Measurements from ENCODE around the gene MBP. TPM values are rescaled to one million over a fixed set of nuclear protein-coding genes. Genes with fewer than 3 reads are reported as not detected.

The MBP gene
- total and polyA plus RNA-seq, 2 donors (not counting 1 experiment from before 2014, with no cell fraction given): 2.3 to 3.6 TPM

GRCh38 chr18:77100751-77101355, 31.7 kb downstream of the MBP start:
- Histone ChIP-seq H2AFZ (ENCODE audit: low read length) (peak overlapping the region; percentile 4), H3K4me1 (ENCODE audit: control insufficient read depth, extremely low read depth, insufficient read depth, low read length) (peaks cover 39% of the 10 kb centered on the region), H3K79me2 (ENCODE audit: control insufficient read depth, insufficient read depth, low read length) (no peaks in the 10 kb centered on the region), H3K27me3 (ENCODE audit: control insufficient read depth, insufficient read depth, low read length) (no peaks in the 10 kb centered on the region), H3K9me3 (ENCODE audit: control insufficient read depth, insufficient read depth, low read depth, low read length) (no peaks in the 10 kb centered on the region), H4K20me1 (ENCODE audit: control insufficient read depth, extremely low read depth, insufficient read depth, low read length) (no peaks in the 10 kb centered on the region), H3K27ac (ENCODE audit: insufficient read depth, low read length) (peak overlapping the region; percentile 92), H3K4me2 (ENCODE audit: extremely low read depth, insufficient read depth, low read length) (peak overlapping the region; percentile 81), H3K4me3 (replicated peaks in 1 of 4; ENCODE audit: control extremely low read depth in 1 of 4, insufficient read depth in 1 of 4, low read depth in 3 of 4, low read length in 4 of 4) (peak overlapping the region in 2 of 4 experiments; percentile 6 to 8), H3K36me3 (ENCODE audit: control insufficient read depth, insufficient read depth, low read length) (no peaks in the 10 kb centered on the region), H3K9ac (ENCODE audit: insufficient read depth, low read length) (peak overlapping the region; percentile 51)
- TF ChIP-seq CTCF (conservative IDR thresholded peaks at IDR 0.05 in 1 of 2, IDR thresholded peaks at IDR 0.05 in 1 of 2; ENCODE audit: low read depth in 1 of 2, low read length in 2 of 2): no peak
- no peak for TF ChIP-seq EZH2 (IDR thresholded peaks at IDR 0.05; ENCODE audit: low read length, missing control alignments)
- DNase-seq (ENCODE audit: low read depth in 2 of 2): peak in 1 of 2 donors; percentile 31

- Histone ChIP-seq H3K4me3 (replicated peaks in 1 of 4; ENCODE audit: control extremely low read depth in 1 of 4, insufficient read depth in 1 of 4, low read depth in 3 of 4, low read length in 4 of 4) (no peak overlapping the region), H4K20me1 (ENCODE audit: control insufficient read depth, extremely low read depth, insufficient read depth, low read length) (no peaks in the 10 kb centered on the region), H3K9ac (ENCODE audit: insufficient read depth, low read length) (no peak overlapping the region), H2AFZ (ENCODE audit: low read length) (no peak overlapping the region), H3K27me3 (ENCODE audit: control insufficient read depth, insufficient read depth, low read length) (no peaks in the 10 kb centered on the region), H3K36me3 (ENCODE audit: control insufficient read depth, insufficient read depth, low read length) (no peaks in the 10 kb centered on the region), H3K9me3 (ENCODE audit: control insufficient read depth, insufficient read depth, low read depth, low read length) (no peaks in the 10 kb centered on the region), H3K4me1 (ENCODE audit: control insufficient read depth, extremely low read depth, insufficient read depth, low read length) (peaks cover 39% of the 10 kb centered on the region), H3K27ac (ENCODE audit: insufficient read depth, low read length) (no peak overlapping the region), H3K79me2 (ENCODE audit: control insufficient read depth, insufficient read depth, low read length) (no peaks in the 10 kb centered on the region), H3K4me2 (ENCODE audit: extremely low read depth, insufficient read depth, low read length) (no peak overlapping the region)
- TF ChIP-seq CTCF (conservative IDR thresholded peaks at IDR 0.05 in 1 of 2, IDR thresholded peaks at IDR 0.05 in 1 of 2; ENCODE audit: low read depth in 1 of 2, low read length in 2 of 2) (no peak), EZH2 (IDR thresholded peaks at IDR 0.05; ENCODE audit: low read length, missing control alignments) (no peak)
- DNase-seq (ENCODE audit: low read depth in 2 of 2): no peak
Observed at GRCh38 chr18:77099485-77100370, 32.9 kb downstream of the MBP start.

DNA sequence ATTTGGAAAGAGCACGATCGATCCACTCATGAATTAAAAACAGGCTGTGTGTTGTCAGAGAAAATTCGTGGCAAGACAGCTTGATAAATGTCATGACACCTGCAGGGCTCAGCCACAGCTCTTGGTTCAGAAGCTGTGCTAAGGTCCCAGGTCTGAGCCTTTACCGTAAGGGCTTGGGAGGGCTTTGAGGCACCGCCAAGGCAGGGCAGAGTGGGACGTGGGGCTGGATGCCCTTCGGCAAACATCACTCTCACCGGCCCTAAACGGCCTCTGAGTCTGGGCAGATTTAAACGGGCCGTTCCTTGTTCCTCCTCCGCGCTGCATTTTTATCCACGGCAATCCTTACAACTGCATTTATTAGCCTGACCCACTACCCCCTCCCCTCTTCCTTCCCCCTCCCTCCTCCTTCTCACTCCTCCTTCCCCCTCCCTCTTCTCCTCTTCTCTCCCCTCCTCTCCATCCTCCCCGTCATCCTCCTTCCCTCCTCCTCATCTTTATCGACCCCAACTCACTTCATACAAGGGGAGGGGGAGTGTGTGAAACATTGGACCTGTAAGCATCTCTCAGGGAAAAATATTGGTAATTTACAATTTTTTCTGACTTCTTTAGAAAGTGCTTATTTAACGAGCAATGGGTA, 33.9 kb downstream of the MBP start:
- Histone ChIP-seq H3K4me2 (ENCODE audit: extremely low read depth, insufficient read depth, low read length) (peak overlapping the region; percentile 85), H2AFZ (ENCODE audit: low read length) (peak overlapping the region; percentile 79)

More for the DNA sequence above, 33.9 kb downstream of the MBP start:
- Histone ChIP-seq H3K27me3 (ENCODE audit: control insufficient read depth, insufficient read depth, low read length) (no peaks in the 10 kb centered on the region), H3K4me1 (ENCODE audit: control insufficient read depth, extremely low read depth, insufficient read depth, low read length) (peaks cover 32% of the 10 kb centered on the region), H3K4me3 (replicated peaks in 1 of 4; ENCODE audit: control extremely low read depth in 1 of 4, insufficient read depth in 1 of 4, low read depth in 3 of 4, low read length in 4 of 4) (peak overlapping the region in 3 of 4 experiments; percentile 15 to 30 (median 23)), H3K9me3 (ENCODE audit: control insufficient read depth, insufficient read depth, low read depth, low read length) (no peaks in the 10 kb centered on the region), H3K27ac (ENCODE audit: insufficient read depth, low read length) (peak overlapping the region; percentile 58), H3K79me2 (ENCODE audit: control insufficient read depth, insufficient read depth, low read length) (no peaks in the 10 kb centered on the region), H3K9ac (ENCODE audit: insufficient read depth, low read length) (no peak overlapping the region), H3K36me3 (ENCODE audit: control insufficient read depth, insufficient read depth, low read length) (no peaks in the 10 kb centered on the region), H4K20me1 (ENCODE audit: control insufficient read depth, extremely low read depth, insufficient read depth, low read length) (no peaks in the 10 kb centered on the region)
- peak in 1 of 2 donors; percentile 33 for DNase-seq (ENCODE audit: low read depth in 2 of 2)
- no peak for TF ChIP-seq EZH2 (IDR thresholded peaks at IDR 0.05; ENCODE audit: low read length, missing control alignments)
- TF ChIP-seq CTCF (conservative IDR thresholded peaks at IDR 0.05 in 1 of 2, IDR thresholded peaks at IDR 0.05 in 1 of 2; ENCODE audit: low read depth in 1 of 2, low read length in 2 of 2): no peak
